ENCODE measurements around the gene ZNHIT6.

DNA sequence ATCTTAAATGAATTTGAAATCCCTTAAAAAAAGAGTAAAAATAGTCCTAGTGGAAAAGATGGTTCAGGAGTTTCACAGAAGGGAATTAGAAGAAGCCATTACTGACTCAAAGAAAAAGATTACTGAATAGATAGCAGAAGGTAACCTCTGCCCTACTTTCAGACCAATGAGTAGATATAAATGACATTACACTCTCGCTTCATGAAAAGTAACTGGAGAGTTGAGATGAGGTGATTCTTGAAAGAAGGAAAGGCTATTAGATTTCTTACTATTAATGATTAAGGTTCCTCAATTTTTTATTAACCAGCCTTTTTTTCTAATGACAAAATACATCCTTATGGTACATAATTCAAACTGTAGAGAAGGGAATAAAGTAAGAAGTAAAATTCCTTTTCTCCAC is 99.4 kb downstream of the ZNHIT6 start:
- TF ChIP-seq POLR2A (IDR thresholded peaks at IDR 0.05) (no peak), CTCF (IDR thresholded peaks at IDR 0.05) (no peak), POLR2AphosphoS5 (IDR thresholded peaks at IDR 0.05; ENCODE audit: insufficient read depth in 1 of 2, low read depth in 1 of 2) (no peak)

All from vagina (tissue), 2 donors.